MM.1S (cell line): ENCODE data around the gene ALDH2.

Experiments
- DNase-seq: peaks from one replicate; pipeline ENCODE4 v3.0.0-alpha.2; 2015
- H2AFZ ChIP-seq: fragments of 300-600 bp; sonication (generic); 2 replicates; pipeline ENCODE4 v1.6.0; 2016; ENCODE audit warnings: antibody characterized with exemption, low read length
- H3F3A ChIP-seq: fragments of 300-600 bp; sonication (generic); 2 replicates; pipeline ENCODE4 v1.6.1; 2016; ENCODE audit warnings: mild to moderate bottlenecking, antibody characterized with exemption, low read length, moderate library complexity, mixed read lengths; ENCODE audit not compliant: insufficient read depth
- H3K27ac ChIP-seq: fragments of 300-600 bp; sonication (generic); 2 replicates; pipeline ENCODE4 v1.5.1; 2016; ENCODE audit warnings: mild to moderate bottlenecking, low read length
- H3K27me3 ChIP-seq: fragments of 300-600 bp; sonication (generic); replicated peaks from 2 replicates; pipeline ENCODE4 v1.6.0; 2016; ENCODE audit warnings: low read length; ENCODE audit not compliant: insufficient read depth
- H3K36me3 ChIP-seq: fragments of 300-600 bp; sonication (generic); replicated peaks from 2 replicates; pipeline ENCODE4 v1.6.1; 2016; ENCODE audit warnings: mild to moderate bottlenecking, low read length, mixed read lengths; ENCODE audit not compliant: insufficient read depth
- H3K4me1 ChIP-seq: fragments of 300-600 bp; sonication (generic); 2 replicates; pipeline ENCODE4 v1.6.1; 2016; ENCODE audit warnings: low read length, mixed read lengths
- H3K4me2 ChIP-seq: fragments of 300-600 bp; sonication (generic); 2 replicates; pipeline ENCODE4 v1.6.0; 2016; ENCODE audit warnings: low read depth, low read length
- H3K4me3 ChIP-seq: fragments of 300-600 bp; sonication (generic); 2 replicates; pipeline ENCODE4 v1.5.1; 2016; ENCODE audit warnings: low read length, mixed read lengths
- H3K79me2 ChIP-seq: fragments of 300-600 bp; sonication (generic); 2 replicates; pipeline ENCODE4 v1.6.1; 2016; ENCODE audit warnings: mixed run types, low read length, mixed read lengths
- H3K9ac ChIP-seq: fragments of 300-600 bp; sonication (generic); 2 replicates; pipeline ENCODE4 v1.6.1; 2016; ENCODE audit warnings: low read length, mixed read lengths
- H3K9me2 ChIP-seq: fragments of 300-600 bp; sonication (generic); replicated peaks from 2 replicates; pipeline ENCODE4 v1.6.1; 2016; ENCODE audit warnings: mild to moderate bottlenecking, low read length, mixed read lengths; ENCODE audit not compliant: insufficient read depth
- H3K9me3 ChIP-seq: fragments of 300-600 bp; sonication (generic); replicated peaks from 2 replicates; pipeline ENCODE4 v1.6.1; 2016; ENCODE audit warnings: mild to moderate bottlenecking, low read length, mixed read lengths; ENCODE audit not compliant: insufficient read depth
- H4K20me1 ChIP-seq: fragments of 300-600 bp; sonication (generic); 2 replicates; pipeline ENCODE4 v1.6.1; 2016; ENCODE audit warnings: mild to moderate bottlenecking, low read length, moderate library complexity, mixed read lengths; ENCODE audit not compliant: insufficient read depth
- EZH2 ChIP-seq: fragments of 300-600 bp; sonication (generic); optimal IDR thresholded peaks from 2 replicates; pipeline ENCODE3; 2017; ENCODE audit warnings: low read depth, mild to moderate bottlenecking, antibody characterized with exemption, low read length, mixed read lengths
- EZH2phosphoT487 ChIP-seq: fragments of 300-600 bp; sonication (generic); IDR thresholded peaks from 2 replicates; pipeline ENCODE4 v1.6.1; 2018; ENCODE audit warnings: antibody characterized with exemption, low read length
- TF ChIP-seq, protein P1 (sequence below): fragments of 300-600 bp; sonication (generic); IDR thresholded peaks from 2 replicates; pipeline ENCODE4 v1.5.1; 2016; ENCODE audit warnings: antibody characterized with exemption, low read length, mixed read lengths

The ALDH2 gene

DNA sequence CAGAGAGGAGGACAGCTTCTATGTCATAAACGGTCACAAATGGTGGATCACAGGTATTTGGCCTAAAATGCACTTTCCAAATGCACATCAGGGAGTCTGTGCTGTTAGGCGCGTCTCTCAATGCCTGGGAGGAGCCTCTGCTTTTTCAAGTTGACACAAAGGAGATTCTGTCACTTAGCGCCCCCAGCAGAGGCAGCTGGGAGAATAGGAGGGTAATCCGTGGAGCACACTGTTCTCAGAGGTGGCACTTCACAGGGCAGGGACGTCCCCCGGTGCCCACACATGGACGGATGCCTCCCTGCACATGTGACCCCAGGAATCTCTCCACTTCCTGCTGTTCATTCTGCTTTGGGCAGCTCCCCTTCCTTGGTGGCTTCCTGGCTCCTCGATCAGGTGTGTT is 19.4 kb upstream of the ALDH2 start:
- no peaks in the 10 kb centered on the region for H3K36me3 ChIP-seq
- H3K4me1 ChIP-seq, result no peaks in the 10 kb centered on the region
- no peak overlapping the region for H3K4me2 ChIP-seq
- no peak overlapping the region for H3K9ac ChIP-seq
- no peak overlapping the region for H3K27ac ChIP-seq
- no peaks in the 10 kb centered on the region for H3K79me2 ChIP-seq
- TF ChIP-seq EZH2phosphoT487, result no peak
- no peak for TF ChIP-seq EZH2
- TF ChIP-seq, protein P1, sequence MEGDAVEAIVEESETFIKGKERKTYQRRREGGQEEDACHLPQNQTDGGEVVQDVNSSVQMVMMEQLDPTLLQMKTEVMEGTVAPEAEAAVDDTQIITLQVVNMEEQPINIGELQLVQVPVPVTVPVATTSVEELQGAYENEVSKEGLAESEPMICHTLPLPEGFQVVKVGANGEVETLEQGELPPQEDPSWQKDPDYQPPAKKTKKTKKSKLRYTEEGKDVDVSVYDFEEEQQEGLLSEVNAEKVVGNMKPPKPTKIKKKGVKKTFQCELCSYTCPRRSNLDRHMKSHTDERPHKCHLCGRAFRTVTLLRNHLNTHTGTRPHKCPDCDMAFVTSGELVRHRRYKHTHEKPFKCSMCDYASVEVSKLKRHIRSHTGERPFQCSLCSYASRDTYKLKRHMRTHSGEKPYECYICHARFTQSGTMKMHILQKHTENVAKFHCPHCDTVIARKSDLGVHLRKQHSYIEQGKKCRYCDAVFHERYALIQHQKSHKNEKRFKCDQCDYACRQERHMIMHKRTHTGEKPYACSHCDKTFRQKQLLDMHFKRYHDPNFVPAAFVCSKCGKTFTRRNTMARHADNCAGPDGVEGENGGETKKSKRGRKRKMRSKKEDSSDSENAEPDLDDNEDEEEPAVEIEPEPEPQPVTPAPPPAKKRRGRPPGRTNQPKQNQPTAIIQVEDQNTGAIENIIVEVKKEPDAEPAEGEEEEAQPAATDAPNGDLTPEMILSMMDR, result no peak
- no peaks in the 10 kb centered on the region for H3K27me3 ChIP-seq
- H3K9me2 ChIP-seq, result no peaks in the 10 kb centered on the region
- no peaks in the 10 kb centered on the region for H4K20me1 ChIP-seq
- no peak overlapping the region for H2AFZ ChIP-seq
- H3K4me3 ChIP-seq, result no peak overlapping the region
- H3K9me3 ChIP-seq, result no peaks in the 10 kb centered on the region
- H3F3A ChIP-seq, result no peaks in the 10 kb centered on the region
- no peak for DNase-seq

DNA sequence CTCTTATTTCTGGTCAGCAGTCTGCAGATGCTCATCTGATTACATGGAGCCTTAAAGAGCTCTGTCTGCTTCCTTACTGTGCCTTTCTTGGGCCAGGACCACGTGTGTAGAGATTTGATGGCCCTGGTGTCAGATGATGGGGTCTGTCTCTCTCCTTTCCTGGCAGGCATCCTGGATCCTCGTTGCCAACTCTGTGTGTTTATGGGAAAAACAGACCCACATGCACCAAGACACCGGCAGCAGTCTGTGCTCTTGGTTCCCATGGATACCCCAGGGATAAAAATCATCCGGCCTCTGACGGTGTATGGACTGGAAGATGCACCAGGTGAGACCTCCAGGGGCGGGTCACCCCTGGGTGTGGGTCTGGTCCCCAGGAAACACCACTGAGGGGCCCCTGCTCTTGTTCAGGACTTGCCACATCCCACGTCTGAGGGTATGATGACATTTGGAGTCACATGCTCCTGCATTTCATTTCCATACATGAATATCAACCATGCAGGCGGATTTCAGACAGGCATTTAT is 18.5 kb upstream of the ALDH2 start:
- no peak for DNase-seq
- Histone ChIP-seq H3K4me3 (no peak overlapping the region), H3K4me1 (no peaks in the 10 kb centered on the region), H3K9me2 (no peaks in the 10 kb centered on the region), H3K9me3 (no peaks in the 10 kb centered on the region), H3F3A (no peaks in the 10 kb centered on the region), H3K9ac (no peak overlapping the region), H3K4me2 (no peak overlapping the region), H4K20me1 (no peaks in the 10 kb centered on the region), H3K79me2 (no peaks in the 10 kb centered on the region), H3K36me3 (no peaks in the 10 kb centered on the region), H3K27me3 (no peaks in the 10 kb centered on the region), H2AFZ (no peak overlapping the region), H3K27ac (no peak overlapping the region)
- TF ChIP-seq EZH2phosphoT487, result no peak
- no peak for TF ChIP-seq EZH2
- TF ChIP-seq, protein P1, result no peak

GRCh38 chr12:111748867-111749266 is 17.9 kb upstream of the ALDH2 start:
- Histone ChIP-seq H3K9me3 (no peaks in the 10 kb centered on the region), H3K4me3 (no peak overlapping the region), H3K79me2 (no peaks in the 10 kb centered on the region), H4K20me1 (no peaks in the 10 kb centered on the region), H3K4me1 (no peaks in the 10 kb centered on the region), H3K9me2 (no peaks in the 10 kb centered on the region), H3K36me3 (no peaks in the 10 kb centered on the region), H3K27me3 (no peaks in the 10 kb centered on the region), H3K27ac (no peak overlapping the region), H3F3A (no peaks in the 10 kb centered on the region), H3K9ac (no peak overlapping the region), H3K4me2 (no peak overlapping the region), H2AFZ (no peak overlapping the region)
- TF ChIP-seq, protein P1, result no peak
- TF ChIP-seq EZH2phosphoT487, result no peak
- TF ChIP-seq EZH2, result no peak
- DNase-seq, result no peak

- no peak for DNase-seq
- Histone ChIP-seq H3K4me2 (no peak overlapping the region), H3K36me3 (no peaks in the 10 kb centered on the region), H2AFZ (no peak overlapping the region), H3K27me3 (no peaks in the 10 kb centered on the region), H3K9ac (no peak overlapping the region), H3K79me2 (no peaks in the 10 kb centered on the region), H3K4me3 (no peak overlapping the region), H3K9me2 (no peaks in the 10 kb centered on the region), H3K27ac (no peak overlapping the region), H3K4me1 (no peaks in the 10 kb centered on the region), H4K20me1 (no peaks in the 10 kb centered on the region), H3K9me3 (no peaks in the 10 kb centered on the region), H3F3A (no peaks in the 10 kb centered on the region)
- TF ChIP-seq, protein P1, result no peak
- no peak for TF ChIP-seq EZH2
- TF ChIP-seq EZH2phosphoT487, result no peak
Measured at GRCh38 chr12:111749391-111749790, 17.3 kb upstream of the ALDH2 start.
